GM18907 (cell line): Measurements from ENCODE around the gene SLC9B2.

Experiments used
- ATAC-seq: cut with Tn5 transposase; IDR thresholded peaks from one replicate; pipeline ENCODE4 v1.9.1; 2021; ENCODE audit warnings: mild to moderate bottlenecking, moderate library complexity; ENCODE audit not compliant: unreplicated experiment

The SLC9B2 gene

DNA sequence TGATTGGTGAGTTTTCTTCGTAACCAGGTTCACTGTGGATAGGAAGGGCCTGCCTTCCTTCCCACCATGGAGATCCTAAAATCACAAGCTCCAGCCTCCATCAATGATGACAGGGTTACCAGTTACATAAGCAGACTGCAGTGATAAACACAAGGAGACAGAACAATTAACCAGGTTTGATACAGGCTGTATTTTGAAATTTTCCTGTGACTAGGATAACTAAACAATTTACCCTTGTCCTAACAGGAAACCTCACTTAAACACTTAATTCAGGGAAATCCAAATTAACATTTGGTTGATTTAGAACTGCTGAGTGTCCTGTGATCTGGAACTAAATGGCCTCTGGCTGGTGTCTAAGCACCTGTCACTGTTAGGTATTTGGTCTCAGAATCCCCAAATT is 3.1 kb upstream of the SLC9B2 start:
- no peak for ATAC-seq

DNA sequence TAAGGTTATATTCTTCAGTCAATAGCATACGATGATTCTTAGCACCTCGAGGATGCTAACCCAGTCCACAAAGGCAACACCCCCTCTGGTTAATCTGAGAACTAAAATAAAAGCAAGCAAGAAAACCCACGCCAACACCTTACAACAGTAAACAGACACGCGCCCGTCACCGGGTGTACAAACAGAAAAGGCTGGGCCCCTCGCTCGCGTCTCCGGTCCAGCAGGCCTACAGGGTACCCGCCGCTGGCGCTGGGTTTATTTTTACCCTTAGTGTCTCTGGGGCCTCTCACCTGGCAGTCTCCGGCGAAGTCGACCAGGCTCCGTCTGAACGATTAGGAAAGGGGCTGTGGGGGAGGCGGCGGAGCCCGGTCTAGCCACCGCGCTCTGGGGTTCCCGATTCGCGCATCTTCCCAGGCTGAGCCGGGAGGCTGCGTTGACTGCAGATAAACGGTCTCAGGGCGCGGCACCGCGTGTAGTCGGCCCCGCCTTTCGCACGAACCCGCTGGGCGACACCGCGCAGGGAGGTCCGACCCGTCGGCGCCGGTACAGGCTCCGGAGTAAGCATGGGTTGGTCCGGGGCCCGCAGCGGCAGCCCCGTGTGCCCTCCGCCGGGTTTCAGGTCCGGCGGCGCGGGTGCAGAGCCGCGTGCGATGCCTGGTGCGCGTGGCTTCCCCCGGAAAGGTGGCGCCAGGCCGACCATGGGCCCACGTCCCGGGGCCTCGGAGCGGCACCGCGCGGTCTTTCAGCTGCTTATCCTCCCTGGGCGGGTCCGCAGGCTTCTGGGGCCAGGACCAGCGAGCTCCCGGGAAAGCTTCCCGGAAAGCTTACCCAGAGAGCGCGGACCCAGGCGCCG is 441 bp downstream of the SLC9B2 start:
- ATAC-seq, result peak; percentile 63

DNA sequence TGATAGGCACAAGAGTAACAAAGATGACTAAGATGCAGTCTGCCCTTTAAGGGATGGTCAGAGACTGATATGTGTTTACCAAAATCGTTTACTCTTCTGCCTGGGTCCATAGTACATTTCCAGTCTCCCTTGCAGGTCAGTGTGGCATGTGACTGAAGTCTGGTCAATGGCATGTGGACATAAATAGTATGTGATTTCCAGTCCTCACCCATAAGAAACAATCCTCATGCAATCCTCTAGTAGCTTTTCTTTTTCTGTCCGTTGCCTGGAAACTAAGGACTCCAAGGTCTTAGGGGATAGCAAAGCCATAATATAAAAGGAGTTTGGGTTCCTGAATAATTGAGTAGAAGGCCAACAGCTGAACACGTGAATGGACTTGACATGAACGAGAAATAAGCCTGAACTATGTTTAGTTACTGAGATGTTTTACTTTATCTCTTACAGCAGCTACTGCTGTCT is 1.1 kb downstream of the SLC9B2 start:
- ATAC-seq, result peak; percentile 1

DNA sequence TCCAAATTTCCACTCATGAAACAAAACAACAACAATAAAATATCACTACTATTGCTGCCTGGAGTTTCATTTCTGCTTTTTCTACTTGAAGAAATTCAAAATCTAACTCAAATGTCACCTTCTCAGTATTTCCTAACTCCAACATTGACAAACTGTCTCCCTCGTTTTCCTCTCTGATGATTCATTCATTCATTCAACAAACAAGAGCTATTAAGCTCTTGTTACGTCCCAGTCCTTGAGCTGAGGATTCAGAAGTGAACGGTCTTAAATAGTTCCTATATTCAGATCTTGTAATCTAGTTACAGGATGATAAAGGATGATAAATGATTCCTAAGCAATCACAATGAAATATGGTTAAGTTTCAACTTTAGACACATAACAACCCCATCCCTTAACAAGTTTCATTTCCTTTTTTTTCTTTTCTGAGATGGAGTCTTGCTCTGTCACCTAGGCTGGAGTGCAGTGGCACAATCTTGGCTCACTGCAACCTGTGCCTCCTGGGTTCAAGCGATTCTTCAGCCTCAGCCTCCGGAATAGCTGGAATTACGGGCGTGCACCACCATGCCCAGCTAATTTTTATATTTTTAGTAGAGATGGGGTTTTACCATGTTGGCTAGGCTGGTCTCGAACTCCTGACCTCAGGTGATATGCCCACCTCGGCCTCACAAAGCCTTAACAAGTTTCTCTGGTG is 1.7 kb downstream of the SLC9B2 start:
- peak; percentile 46 for ATAC-seq

DNA sequence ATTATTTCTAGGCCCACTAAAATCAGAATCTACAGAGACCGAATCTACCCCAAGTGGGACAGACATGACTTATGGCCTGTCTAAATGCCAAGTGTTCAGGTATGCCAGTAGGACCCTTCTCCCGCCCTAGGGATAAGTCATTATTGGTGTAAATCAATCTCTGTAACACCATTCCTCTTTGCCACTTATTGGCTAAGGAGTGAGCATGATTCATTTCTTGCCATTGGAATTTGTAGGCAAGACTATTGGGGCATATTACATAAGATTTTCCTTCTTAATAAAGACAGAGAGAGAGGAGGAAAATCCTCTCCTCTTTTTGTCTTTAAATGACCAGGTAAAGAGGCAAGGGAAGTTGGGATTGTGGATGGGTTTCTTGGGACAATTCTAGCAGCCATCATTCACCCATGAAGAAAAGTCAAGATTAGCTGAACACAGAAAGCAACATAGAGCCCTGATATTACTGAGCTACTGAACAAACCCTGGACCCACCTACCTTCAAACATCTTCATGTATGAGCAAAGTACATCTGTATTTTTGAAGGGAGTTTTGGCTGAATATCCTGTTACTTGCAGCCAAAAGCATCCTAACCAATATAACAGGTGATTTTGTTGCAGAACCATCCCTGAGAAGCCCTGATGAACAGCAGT is 2.6 kb downstream of the SLC9B2 start:
- ATAC-seq, result no peak

DNA sequence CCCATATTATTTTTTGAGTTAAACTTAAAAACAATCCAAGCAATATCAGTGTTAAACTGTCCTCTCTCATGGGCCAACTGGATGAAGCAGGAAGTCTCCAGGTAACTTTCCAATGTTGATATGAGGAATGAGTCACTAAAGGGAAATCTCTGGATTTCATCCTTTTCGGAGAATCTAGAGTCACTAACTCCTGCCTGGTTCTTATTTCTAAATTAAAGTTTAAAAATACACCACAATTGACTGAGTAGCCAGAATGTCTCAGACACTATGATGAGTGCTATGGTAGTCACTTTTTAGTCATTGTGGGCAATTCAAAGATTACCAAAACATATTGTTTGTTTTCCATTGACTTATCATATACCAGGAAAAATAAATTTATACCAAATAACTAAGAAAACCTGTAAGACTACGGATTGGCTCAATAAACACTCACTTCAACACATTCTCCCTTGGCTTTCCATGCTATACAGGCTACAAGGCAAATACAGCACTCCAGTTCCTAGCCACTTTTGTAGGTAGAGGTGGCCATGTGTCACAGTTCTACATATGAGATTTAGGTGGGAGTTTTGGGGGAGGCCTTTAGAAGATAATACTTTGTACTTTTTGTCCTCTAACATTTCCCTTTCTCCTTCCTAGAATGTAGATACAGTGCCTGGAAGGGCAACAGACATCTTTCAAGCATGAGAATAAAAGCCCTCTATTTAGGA is 8.6 kb downstream of the SLC9B2 start:
- ATAC-seq, result no peak

DNA sequence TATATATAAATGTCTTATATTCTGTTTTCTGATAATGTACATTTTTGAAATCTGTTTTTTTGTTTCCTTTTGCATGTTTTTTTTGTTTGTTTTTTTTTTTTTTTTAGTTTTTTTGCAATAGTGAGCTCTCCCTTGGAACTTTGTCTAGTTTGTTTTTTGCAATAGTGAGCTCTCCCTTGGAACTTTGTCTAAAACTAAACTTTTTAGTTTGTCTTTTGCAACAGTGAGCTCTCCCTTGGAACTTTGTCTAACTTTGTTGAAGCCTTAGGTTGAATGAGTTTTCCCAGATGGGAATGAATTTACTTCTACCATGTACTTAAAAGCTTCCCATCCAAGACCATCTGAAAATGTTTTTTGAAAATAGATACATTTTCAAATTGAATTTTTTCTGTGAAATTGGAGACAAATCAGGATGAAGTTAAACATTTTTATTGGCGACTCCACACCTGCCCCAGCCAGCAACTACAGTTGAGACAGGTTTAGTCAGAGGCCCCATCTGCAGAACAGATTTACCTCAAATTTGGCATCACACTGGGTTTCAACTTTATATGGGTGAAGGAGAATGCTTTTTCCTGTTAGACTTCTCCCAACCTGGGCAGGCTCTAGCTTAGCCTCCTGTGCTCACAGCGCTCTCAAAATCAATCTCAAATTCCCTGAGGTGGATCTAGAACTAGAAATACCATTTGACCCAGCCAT is 16.0 kb downstream of the SLC9B2 start:
- ATAC-seq, result no peak

DNA sequence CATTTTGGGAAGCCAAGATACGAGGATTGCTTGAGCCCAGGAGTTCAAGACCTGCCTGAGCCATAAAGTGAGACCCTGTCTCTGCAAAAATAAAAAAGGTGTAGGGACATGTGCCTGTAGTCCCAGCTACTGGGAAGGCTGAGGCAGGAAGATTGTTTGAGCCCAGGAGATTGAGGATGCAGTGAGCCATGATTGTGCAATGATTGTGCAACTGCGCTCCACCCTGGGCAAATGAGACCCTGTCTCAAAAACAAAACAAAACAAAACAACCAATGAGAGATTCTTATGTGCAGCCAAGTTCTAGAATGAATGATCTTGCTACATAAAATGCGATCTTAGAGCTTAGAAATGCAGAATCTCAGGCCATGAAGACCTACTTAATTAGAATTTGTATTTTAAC is 22.5 kb downstream of the SLC9B2 start:
- no peak for ATAC-seq

DNA sequence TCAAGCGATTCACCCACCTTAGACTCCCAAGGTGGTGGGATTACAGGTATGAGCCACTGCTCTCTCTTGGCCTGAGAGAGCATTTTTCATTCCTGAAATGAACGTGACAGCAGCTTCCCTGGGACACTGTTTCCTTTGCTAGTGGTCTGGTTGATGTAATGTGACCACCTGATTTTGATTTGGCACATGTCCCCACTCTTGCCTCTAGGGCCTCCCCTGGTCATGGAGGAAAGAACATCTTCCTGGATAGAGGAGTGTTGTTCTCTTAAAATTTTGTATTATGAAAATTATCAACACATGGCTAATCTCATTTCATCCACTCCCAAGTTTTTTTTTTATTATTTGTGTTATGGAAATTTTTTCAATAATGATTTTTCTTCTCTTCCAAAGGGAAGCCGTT is 23.8 kb downstream of the SLC9B2 start:
- no peak for ATAC-seq

DNA sequence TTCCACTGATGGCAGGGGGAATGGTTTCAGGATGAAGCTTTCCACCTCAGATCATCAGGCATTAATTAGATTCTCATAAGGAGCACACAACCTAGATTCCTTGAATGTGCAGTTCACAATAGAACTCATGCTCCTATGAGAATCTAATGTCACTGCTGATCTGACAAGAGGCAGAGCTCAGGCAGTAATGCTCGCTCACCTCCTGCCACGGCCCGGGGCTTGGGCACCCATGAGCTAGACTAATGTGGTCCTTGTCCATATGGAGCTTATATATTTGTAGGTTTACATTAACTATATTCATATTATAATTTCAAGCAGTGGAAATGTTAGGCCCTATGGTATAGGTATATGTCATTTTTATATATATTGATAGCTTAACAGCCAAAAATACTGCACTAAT is 24.4 kb downstream of the SLC9B2 start:
- no peak for ATAC-seq

DNA sequence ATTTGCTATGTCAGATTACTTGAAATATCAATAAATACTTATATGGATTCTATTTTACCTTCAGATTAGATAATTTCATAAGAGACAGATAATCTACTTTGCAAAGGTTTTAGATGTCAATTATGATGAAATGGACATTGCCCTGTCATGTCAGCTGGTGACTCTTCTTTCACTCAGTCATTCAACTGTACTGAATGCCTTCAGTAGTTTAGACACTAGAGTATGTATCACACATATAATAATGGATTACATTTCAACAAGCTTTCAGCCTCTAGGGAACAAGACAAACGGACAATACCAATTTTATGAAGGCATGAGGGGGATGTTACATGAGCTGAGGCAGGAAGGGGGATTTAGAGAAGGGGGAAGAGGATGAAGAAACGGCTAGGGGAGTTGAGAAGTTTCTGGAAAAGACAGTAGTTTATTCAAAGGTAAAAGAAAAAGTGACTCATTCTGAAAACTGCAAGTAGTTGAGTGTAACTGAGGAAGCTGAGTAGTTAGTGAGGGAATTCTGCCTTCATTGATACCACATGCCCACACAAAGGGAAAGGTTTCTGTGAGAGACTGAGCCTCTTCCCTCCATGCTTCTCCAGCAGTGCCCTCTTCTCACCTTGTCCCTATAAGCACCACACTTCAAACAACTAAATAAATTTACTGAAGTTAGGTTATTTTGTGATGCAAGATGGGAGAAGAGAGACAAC is 25.7 kb downstream of the SLC9B2 start:
- peak; percentile 38 for ATAC-seq

DNA sequence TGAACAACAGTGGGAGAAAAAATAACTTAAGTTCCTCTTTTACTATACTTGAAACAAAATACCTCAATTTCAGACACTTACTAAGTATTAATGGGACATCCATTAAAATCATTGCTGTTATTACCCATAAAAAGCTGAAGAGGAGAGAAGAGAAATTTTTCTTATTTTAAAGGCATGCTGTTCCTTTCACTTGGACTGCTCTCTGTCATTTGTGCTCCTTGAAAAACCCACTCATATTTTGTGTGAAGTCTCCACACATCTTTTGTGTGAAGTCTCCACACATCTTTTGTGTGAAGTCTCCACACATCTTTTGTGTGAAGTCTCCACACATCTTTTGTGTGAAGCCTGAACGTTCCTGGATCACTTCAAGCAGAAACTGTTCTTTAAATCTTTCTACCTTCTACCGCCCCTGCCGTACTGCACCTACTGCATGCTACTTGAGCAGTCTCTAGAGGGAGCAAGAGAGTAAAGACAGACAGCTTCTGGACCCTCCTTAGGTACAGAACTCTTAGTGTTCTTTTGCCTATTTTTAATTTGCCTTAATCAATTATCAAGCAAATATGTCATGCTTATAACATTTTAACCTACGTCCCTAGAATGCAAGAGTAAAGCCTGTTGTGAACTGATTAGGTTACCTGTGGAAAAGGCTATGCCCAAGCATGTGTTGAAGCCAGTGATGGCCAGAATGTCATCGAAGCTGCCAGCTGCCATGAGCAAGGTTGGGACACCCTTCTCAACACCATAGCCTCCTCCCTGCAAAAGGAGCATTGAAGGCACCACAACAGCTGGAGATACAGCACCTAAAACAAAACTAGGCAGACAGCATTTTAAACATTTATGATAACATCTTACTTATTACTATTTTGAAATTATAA is 29.9 kb downstream of the SLC9B2 start:
- peak; percentile 93 for ATAC-seq

DNA sequence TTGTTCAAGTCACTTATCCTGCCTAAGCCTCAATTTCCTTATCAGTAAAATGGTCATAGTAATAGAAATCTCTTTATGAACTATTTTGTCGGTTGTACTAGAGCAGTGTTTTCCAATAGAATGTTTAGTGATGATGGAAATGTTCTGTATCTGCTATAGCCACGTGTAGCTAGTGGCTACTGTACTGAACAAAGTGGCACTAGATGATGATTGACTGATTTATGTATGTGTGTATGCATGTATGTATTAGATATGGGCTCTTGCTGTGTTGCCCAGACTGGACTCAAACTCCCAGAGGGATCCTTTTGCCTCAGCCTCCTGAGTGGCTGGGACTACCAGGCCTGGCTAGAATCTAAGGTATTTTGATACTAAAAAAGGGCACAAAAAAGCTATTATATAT is 32.4 kb downstream of the SLC9B2 start:
- ATAC-seq, result no peak

DNA sequence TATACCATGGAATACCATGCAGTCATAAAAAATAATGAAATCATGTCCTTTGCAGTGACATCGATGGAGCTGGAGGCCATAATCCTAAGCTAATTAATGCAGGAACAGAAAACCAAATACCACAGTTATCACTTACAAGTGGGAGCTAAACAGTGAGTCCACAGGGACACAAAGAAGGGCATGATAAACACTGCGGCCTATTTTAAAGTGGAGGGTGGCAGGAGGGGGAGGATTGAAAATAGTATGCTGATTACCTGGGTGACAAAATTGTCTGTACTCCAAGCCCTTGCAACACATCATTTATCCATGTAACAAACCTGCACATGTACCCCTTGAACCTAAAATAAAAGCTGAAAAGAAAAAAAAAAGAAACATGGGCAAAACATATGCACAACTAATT is 40.4 kb downstream of the SLC9B2 start:
- ATAC-seq, result no peak

DNA sequence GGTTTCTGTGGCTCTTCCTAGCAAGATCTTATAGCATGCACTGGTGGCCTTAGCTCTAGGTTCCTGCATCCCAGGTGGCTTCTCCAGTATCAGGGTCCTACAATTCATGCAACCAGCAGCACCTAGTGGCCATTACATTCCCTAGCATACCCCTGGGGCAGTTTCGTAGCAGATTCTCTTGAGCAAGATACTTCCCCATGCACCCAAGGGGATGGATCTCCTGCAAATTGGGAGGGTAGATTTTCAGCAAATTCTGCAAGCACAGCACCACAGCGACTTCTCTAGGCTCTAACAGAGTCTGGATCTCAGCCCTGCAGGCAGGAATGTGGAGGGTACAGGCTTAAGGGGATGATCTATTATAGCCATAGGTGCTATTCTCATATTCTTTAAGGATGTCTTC is 44.0 kb downstream of the SLC9B2 start:
- peak; percentile 79 for ATAC-seq

DNA sequence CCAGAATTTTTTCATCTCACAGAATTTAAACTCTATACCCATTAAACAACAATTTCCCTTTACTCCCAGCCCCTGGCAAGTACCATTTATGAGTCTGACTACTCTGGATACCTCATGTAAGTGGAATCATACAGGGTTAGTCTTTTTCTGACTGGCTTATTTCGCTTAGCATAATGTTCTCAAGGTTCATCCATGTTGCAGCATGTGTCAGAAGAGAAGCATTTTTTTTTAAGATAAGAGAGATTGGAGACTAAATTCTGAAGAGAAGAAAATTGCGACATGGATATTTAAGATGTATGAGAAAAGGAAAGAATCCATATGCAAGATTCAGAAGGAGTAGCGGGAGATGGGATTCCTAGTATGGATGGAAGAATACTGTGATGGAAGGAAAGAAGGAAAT is 45.8 kb downstream of the SLC9B2 start:
- no peak for ATAC-seq

DNA sequence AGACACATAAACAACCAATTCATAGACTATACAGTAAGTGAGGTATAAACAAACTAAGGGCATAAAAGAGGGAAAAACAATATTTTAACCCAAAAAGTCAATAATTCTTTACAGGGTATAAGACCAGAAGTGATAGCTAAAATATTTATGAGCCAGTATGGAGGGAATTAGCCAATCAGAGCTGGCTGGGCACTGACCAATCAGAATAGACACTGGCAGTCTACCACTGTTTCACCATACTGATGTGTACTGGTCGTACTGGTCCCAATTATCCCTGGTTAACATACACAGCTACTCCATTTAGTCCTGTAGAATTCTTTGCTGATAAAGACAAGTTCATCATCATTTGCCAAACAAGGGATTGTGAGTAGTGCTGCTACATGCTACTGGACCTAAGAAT is 47.3 kb downstream of the SLC9B2 start:
- no peak for ATAC-seq

DNA sequence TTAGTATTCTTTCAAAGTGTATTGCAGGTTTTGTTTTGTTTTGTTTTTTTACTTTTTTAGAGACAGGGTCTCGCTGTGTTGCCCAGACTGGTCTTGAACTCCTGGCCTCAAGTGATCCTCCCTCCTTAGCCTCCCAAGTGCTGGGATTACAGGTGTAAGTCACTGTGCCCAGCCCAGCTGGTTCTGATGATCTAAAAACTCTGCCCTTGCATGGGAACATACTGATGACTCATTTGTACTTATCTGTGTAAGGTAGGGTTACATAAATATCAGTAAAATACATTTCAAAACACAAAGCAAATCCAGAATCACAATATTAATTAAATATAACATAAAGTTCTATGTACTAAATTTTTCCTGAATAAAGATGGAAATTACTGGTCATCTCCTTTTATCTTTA is 49.7 kb downstream of the SLC9B2 start:
- ATAC-seq, result no peak

DNA sequence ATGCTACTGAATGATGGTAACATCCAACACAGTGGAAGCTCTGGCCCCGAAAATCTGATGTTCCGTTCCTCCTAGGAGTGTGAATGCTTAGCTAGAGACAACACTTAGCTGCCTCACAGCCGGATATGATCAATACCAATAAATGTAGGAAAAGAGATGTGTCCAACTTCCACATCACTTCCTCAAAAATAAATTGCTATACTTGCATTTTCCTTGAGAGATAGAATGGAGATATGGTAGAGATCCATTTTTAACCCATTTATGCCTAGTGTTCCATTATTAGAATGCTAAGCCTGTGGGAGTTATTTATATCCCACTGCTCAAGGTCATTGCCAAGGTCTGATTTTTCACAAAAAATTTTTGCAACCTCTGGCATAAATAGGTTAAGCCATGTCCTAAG is 51.6 kb downstream of the SLC9B2 start:
- no peak for ATAC-seq
